HG02840 (cell line): Measurements from ENCODE around the gene BRI3.

Source experiments
- ATAC-seq: cut with Tn5 transposase; IDR thresholded peaks from one replicate; pipeline ENCODE4 v1.9.1; 2021; ENCODE audit warnings: mild to moderate bottlenecking, moderate library complexity, moderate number of reproducible peaks; ENCODE audit not compliant: unreplicated experiment, low FRiP score

Gene BRI3

DNA sequence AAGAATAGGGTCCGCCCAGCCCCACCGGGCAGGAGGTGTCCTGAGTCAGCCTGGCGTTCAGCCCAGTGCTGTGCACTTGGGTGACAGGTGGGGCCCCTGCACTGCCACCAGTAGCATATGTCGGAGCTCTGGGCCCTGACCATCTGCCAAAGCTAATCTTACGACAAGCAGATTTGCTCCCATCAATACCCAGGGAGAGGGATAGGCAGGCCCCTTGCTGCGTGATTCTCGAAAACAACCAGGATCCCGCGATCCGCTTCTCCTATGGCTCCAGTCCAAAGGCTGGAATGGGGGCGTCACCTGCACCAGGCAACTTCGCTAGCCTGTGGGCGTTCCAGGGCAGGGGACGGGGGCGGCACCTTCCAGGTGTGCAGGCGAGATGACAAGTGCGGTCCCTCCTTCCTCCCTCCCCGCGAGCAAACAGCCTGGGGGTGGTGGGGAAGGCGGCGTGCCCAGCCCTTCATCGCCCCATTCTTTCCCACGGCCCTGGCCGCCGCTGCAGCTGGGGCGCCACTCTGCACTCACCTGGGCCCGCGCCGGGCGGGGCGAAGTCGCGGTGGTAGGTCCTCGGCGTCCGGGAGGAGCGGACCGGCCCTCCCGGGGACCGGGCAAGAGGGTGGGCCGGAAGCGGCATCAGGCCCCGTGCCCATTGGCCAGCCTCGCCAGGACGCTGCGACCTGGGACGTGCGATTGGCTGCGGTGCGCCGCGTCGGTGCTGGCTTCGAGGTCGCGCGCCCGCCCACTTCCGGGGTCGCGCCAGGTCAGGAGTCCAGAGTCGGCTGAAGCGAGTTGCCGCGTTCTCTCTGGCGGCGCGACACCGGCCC is 29.7 kb upstream of the BRI3 start, which contains the start of gene TECPR1:
TSS of gene TECPR1 (minus strand) at position 632 of the 824 bp plus-strand sequence. CDS start 6,086 bp downstream, outside the sequence.
- peak; percentile 97 for ATAC-seq

DNA sequence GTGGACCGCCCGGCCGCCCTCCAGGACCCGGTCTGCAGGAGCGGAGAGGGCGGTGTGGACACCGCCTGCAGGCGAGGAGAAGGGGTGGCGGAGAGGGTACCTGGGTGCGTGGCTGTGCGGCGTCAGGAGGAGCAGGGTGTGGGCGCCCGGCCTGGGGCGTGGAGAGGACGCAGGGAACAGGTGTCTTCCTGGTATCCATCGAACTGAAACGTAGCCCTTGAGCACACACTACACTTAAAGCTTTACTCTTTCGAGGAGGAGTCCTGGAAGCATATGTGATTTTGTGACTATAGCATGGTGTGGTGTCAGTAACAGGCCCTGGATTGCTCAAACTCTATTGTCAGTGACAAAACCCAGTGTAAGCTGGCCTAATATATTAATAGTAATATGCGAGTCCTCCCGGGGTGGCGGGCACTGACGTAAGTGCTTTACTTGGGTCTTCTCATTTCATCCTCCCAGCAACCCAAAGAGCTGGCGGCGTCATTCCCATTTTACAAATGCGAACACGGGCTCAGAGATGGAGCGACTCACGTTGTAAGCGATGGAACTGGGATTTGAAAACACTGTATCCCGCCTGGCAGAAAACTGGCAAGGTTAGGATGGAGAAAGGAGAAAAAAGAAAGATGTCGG is 28.9 kb upstream of the BRI3 start:
- ATAC-seq: peak; percentile 32

DNA sequence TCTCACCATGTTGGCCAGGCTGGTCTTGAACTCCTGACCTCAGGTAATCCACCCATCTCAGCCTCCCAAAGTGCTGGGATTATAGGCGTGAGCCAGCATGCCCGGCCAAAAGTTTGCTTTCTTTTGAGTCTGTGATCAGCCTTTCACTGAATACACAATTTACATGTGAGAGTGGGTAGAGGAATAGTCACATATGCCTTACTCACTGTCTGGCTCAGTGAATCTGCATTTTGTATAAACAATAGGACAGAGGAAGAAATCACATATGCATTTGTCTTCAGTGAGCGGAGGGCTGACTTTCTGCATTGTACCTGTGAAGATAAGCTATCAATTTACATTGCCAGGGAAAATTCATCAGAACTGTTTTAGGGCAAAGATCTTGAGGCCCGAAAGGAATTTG is 27.0 kb upstream of the BRI3 start:
- no peak for ATAC-seq

DNA sequence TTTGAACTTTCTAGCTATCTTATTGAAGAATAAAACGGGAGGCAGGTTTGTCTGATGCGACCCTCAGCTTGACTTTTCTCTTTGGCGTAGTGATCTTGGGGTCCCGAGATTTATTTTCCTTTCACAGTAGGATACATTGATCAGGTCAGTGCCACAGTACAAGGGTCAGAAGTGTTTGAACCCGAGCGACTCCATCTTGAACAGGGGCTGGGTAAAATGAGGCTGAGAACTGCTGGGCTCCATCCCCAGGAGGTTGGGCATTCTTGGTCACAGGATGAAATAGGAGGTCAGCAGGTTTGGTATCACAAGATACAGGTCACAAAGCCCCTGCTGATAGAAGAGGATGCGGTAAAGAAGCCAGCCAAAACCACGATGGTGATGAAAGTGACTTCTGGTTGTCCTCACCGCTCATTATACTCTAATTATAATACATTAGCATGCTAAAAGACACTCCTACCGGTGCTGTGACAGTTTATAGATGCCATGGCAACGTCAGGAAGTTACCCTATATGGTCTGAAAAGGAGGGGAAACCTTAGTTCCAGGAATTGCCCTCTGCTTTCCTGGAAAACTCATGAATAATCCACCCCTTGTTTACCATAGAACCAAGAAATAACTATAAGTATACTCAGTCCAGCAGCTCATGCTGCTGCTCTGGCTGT is 26.4 kb upstream of the BRI3 start:
- no peak for ATAC-seq

DNA sequence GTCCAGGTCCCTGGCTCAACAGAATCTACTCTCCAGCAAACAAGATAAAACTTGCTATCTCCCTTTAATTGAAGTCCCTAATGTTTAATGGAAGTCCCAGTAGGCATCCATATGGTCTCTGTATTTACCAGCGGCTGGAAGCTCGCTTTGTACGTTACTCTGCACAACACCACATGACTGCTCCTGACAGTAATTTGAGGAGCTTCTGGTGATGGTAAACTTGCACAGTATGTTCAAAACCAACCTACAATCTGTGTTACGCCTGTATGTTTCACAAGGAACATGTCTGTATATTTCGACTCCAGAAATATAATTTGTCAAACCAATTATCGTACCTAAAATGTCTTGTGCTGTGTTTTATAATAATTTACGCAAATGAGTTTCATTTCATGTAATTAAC is 25.1 kb upstream of the BRI3 start:
- no peak for ATAC-seq

DNA sequence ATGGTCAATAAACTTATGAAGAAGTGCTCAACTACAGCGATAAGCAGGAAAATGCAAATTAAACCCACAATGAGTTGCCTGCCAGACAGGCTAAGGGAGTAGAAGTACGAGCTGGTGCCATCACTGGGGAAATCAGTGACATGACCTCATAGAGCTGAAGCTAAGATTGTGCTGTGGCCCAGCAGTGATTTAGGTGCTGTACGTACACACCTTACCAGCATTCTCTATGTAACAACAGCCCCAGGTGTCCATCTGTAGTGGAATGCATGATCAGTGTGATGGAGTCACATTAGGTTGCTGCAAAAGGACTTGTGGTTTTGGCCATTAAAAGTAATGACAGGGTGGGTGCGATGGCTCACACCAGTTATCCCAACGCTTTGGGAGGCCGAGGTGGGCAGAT is 23.8 kb upstream of the BRI3 start:
- no peak for ATAC-seq

DNA sequence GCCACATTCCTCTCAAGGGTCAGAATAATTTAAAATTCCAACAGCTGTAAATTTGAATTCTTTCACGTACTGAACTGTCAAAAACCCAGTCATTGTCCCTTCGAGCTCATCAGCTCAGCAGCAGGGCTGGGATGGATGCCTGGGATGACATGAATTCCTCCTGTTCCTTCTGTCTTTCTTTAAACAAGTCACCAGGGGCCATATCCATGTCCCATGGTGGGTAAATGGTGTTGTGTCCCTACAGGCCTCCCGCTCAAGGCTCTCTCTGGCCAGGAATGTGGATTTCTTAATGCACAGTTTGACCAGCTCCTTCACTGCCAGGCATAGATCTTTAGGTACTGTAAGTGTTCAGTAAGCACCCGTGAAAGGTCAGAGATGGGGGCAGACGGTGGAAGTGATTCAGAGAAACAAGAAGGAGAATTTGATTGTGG is 15.6 kb upstream of the BRI3 start:
- no peak for ATAC-seq

DNA sequence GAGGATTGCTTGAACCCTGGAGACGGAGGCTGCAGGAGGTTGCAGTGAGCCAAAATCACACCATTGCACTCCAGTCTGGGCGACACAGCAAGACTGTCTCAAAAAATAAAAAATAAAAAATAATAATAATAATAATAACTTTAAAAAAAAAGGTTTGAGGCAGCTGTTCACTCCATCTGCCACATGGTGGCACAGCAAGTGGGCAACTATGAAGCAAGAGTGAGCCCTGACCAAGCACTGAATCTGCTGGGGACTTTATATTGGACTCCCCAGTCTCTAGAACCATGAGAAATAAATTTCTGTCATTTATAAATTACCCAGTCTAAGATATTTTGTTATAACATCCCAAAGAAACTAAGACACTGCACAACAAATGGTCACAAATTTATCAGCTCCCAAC is 14.6 kb upstream of the BRI3 start:
- no peak for ATAC-seq

DNA sequence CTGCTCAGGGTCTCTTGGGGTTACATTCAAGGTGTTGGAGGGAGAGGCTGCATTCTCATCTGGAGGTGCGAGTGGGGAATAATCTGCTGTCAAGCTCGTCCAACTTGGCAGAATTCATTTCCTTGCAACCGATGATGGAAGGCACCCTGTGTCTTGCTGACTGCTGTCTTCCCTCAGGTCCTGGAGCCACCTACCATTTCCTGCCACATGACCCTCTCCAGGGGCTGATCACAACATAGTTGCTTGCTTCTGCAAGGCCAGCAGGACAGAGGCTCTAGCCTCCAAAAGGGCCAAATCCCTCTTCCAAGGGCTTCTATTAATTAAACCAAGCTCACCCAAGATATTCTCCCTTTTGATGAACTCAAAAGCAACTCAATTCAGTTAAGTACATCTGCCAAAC is 14.2 kb upstream of the BRI3 start:
- no peak for ATAC-seq

DNA sequence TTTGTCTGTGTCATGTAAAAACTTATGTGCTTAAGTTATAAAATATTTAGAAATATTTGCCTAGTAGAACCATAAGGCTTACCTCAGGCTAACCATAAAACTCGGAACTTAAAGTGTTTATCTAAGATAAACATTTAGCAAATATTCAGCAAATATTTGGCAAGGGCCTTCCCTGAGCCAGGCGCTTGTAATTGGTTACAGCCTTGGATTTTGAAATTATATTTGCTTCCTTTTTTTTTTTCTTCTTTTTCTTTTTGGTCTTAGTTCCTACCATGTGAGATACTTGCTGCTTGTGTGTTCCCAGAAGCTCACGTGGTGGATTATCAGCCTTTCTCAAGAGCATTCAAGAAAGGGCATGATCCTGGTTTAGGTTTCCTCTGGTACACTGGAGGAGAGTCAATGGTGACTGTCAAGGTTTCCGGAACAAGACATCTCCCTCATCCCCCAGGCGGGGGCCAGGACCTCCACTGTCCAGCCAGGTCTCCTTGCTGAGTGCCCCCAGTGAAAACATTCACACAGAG is 5.2 kb upstream of the BRI3 start:
- ATAC-seq: no peak

DNA sequence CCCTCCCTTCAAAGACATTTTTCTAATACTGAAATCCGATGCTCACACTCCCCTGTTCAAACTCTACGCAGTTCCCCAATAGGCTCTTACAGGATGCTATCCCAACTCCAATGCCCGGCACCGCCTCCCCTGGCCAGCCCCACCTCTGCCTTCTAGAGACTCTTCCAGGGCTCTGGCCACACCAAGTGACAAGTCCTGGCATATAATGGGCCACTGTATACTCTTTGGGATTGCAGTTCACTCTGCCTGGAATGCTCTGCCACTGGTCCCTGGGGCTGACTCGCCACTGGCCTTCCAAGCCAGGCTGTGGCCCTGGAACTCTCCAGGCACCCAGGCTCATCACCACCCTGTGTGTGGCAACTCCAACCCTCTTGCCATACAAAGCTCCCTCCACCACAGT is 3.1 kb upstream of the BRI3 start:
- ATAC-seq: no peak

DNA sequence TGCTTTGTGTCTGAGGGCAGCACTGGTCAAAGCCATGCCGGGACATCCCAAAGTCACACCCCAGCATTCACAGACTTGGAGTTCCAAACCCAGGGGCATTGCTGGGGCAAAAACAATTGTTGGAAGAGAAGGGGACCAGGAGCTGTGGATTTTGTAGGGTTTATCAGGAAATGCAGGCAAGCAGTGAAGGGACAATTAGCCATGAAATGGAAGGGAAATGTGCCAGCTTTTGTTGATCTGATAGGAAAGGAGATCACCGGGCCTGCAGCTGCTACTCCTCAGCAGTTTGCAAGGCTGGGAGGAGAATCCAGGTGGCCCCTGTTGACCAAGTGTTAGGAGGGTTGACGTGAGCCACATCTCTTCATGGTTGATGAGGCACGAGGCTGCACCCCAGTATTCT is 2.5 kb upstream of the BRI3 start:
- no peak for ATAC-seq

DNA sequence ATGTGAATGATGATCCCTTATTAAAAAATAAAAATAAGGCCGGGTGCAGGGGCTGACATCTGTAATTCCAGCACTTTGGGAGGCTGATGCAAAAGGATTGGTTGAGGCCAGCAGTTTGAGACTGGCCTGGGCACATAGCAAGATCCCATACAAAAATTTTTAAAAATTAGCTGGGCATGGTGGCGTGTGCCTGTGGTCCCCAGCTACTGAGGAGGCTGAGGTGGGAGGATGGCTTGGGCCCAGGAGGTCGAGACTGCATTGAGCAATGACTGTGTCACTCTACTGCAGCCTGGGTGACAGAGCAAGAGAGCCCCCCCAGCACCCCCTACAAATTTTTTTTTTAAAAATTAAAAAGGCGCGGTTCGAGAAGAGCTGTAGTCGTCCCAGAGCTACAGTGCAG is 1.2 kb upstream of the BRI3 start:
- ATAC-seq: no peak

DNA sequence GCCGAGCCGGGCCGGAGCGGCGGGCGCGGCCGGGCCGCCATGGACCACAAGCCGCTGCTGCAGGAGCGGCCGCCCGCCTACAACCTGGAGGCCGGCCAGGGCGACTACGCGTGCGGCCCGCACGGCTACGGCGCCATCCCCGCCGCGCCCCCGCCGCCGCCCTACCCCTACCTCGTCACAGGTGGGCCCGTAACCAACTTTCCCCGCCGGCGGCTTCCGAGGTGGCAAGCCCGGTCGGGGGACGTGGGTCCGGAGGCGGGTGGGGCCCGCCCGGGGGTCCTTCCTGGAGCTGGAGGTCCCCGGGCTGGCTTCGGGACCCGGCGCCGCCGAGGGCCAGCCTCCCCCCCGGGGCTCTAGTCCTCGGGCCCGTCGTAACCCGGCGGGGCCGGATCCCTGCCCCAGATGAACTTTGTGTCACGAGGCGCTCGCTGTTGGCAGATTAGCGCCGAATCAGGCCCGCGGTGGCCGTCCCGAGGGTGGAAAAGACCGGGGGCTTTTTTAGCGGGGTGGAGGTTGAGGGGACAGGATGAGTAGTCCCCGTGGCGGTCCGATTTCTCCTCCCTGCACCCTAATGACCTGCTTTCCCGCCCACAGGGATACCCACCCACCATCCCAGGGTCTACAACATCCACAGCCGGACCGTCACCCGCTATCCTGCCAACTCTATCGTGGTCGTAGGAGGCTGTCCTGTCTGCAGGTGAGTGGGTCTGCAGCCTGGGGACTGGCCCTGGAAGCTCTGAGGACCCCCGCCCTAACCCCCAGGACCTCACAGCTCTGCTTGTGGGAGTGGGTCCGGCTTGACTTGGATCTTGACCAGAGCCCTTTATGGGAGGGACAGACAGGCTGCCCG is 496 bp downstream of the BRI3 start:
- ATAC-seq: peak; percentile 38

DNA sequence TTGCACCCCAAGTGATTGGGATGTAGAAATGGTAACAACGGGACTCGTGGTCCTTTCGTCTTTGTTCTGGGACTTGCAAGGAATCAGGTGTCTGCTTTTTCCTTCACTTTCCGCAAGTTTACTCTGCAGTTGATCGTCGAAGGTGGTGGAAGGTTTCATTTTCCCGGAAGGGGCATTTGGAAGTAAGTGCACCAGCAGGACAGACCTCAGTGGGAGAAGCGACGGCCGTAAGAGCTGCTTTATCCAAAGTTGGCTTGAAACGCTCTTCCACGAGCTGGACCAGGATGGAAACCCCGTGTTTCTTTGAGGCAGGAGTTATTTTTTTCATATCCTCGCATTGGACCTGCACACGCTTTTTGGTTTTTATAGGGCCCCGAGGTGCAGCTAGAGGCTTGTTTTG is 1.2 kb downstream of the BRI3 start:
- no peak for ATAC-seq

DNA sequence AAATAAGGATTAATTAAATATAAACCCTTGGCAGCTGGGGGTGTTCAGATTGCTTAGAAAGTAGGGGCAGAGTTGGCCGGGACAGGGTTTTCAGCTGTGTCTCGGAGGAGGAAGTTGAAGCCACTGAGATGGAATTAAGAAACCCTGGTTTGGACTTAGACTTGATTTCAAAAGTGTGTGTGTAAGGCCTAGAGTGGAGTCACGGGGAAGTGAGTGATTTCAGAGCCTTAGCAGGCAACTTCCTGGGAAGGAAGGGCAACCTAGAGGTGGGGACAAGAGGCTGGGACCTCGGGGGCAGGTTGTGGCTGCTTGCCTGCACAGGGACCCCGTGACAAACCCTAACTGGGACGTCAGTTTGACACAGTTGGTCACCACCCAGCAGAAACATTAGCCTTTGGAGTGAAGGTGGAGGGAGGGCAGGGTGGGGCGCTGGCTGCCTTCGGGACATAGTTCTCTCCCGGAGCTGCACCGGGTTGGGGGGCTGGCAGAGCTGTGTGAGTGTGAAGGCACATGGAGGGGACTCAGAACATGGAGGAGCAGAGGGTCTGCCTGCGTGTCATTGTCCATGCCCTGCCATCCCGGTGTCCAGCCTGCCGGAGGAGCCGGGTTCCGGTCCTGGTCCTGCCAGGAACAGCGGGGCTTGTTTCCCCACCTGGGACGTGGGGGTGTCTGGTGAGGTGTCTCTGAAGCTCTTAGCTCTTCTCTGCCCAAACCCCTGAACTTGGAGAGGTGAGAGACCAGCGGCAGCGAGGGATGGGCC is 1.8 kb downstream of the BRI3 start:
- ATAC-seq: no peak

DNA sequence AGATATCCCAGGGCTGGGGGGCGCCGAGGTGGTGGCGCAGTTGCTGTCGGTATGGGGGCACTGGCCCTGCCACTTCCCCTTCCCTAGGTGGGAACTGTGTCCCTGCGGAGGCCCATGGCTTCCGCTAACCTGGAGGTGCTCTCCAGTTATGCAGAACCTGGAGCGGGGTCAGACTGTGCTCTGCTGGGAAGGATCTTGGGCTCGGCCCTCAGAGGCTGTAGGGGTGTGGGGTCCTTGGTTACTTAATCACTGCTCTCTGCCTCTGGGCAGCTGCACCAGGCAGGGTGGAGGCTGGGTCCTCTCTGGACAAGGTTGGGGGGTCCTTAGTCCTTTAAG is 2.4 kb downstream of the BRI3 start:
- no peak for ATAC-seq

DNA sequence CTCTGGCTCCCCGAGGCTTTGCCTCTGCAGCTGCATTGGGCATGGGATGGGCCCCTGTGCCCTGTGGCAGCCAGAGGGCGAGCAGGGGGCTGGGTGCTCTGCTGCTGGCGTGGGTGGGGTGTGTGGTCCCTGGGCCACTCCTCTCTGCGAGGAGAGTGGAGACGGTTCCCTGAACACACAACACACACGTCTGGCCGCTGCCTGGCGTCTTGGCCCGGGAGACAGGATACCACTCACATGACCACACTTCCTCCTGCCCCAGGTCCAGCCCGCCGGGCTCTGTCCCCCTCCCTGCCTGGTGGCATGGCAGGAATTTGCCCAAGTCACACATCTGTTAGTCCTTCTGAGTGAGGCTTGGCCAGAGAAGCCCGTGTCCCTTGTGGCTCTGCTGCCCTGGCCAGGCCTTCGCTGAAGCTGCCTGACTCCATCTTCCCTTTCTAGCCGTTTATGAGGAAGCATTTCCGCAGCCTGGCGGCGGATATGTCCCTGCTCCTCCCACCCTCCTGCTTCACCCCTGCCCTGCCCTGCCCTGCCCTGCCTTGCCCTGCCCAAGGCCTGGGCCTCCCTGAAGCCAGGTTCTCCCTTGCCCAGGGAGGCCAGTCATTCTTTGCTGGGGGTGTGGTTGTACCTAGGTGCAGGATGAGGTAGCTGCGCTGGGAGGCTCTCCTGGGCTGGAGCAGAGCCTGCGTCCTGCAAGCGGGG is 3.0 kb downstream of the BRI3 start:
- no peak for ATAC-seq
